ENCODE data around the gene CTRL.
"Not testable (repeated sequence)": the region's sequence is repeated elsewhere in the genome, so short reads cannot be mapped to it uniquely, and the experiment has no call there.

Gene CTRL

DNA sequence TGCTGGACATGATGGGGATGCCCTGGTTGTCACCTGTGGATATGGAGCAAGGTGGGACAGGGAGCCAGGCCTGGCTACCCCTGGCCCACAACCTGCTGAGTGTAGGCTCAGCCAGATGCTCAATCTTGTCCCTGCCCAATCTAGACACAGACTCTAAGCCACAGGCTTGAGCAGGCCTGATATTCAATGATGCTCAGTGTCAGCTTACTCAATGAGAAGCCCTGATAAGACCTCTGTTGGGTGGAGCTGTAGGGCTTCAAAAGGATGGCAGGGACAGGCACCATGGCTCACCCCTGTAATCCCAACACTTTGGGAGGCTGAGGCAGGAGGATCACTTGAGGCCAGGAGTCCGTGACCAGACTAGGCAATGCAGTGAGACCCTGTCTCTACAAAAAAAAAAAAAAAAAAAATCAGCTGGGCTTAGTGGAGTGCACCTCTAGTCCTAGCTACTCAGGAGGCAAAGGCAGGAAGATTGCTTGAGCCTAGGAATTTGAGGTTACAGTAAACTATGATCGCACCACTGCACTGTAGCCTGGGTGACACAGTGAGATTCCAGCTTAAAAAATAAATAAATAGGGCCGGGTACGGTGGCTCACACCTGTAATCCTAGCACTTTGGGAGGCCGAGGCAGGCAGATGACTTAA is 8.9 kb upstream of the CTRL start:
- no peak for DNase-seq

- DNase-seq, result no peak
These were observed 8.1 kb upstream of the CTRL start for GRCh38 chr16:67939507-67940445.

- not testable (repeated sequence) for DNase-seq
These were observed 6.1 kb upstream of the CTRL start for GRCh38 chr16:67937713-67938112.

DNA sequence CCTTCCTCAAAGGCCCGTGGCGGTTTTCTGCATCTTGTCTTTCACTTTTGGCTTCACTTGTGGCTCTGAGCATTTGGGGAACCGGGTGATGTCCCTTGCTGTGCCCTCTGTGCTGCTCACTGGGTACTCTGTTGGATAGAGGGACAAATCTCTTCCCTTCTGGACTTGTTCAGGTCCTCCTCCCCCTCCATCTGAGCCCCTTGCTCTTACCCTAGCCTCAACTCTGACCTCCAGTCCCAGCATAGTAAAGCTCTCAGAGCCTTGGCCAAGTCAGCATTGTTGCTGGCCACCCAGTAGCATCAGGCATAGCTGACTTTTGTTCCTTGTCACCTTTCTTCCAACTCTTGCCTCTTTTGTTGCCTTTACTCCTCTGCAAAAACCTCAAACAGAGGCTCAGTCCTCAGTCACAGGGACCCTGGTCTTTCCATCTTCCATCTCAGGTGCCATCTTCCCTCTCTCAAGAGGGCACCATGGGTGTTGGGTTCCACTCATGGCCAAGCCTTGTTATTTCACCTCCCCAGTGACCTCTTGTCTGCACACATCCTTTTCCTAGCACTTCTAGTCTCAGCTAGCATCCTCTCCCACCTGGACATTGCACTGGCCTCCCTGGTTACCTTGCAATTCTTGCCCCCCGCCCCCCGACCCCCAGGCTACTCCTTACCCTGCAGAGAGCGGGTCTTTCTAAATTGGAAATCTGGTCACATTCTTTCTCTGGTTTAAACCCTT is 5.4 kb upstream of the CTRL start:
- no peak for DNase-seq

DNA sequence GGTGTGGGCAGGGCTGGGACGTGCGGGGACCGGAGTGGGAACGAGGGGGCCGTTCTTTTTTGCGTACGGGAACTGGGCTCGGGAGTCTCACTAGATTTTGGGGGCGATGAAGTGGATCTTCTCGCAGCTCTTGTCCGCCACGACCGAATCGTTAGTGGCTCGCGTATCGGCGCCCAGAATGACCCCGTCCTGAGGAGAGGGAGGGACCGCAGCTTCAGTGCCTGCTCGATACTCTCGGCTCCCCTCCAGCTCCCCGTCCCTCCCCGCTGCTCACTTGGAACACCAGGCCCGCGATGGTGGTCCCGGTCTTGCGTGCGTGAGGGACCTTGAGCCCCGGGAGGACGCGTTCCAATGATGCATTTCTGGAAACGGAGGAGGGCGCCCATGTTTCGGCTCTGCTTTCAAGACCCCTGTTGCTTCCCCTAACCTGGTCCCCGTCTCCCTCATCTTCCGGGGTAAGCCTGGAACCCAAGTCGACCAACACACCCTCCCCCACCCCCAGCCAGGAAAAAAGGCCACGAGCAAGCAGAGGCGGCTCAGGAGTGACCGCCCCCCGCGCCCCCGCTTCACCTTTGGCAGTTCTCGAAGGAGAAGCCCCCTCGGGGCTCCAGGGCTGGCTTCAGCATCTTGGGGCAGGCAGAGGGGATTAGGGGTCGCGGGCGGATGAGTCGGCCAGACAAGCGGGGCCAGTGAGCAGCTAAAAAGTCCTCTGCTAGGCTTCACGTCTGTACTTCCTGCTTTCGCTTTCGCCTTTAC is 4.6 kb upstream of the CTRL start, which contains the start of gene PSMB10:
TSS of gene PSMB10 (minus strand) at position 727 of the 756 bp plus-strand sequence. CDS start at position 626, 101 bp downstream.
- no peak for DNase-seq

DNA sequence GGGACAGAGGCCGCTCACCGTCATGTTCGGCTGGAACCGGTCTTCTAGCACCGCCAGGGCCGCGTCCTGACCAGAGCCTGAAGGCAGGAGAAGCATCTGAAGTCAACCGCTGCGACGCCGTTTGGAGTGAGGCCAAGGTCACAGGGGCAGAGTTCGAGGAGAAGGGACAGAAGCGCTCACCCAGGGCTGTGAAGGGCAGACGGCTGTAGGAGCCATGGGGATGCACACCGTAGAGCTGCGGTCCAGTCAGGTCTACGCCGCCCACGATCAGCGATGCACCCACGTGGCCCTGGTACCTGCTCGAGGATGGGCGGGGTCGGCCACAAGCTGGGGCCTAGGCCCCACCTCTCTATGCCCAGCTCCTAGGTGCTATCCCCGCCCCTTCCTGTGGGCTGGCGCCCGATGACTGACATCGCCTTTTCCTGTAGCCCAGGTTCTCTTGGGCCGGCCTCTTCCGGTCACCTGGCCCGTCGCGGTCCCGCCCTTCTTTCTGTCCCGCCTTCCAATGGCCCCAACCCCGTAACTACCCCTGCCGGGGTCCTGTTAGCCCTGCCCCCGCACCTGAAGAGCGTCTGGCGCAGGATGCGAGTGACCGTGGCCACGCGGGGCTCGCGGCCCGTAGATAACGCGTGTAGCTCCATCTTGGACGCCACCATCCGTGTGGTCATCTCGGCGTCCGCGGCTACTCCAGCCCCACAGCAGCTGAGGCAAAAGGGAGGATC is 3.9 kb upstream of the CTRL start:
- DNase-seq, result peak; percentile 96

GRCh38 chr16:67935101-67935401 is 3.4 kb upstream of the CTRL start:
- DNase-seq, result no peak

- no peak for DNase-seq
These were observed 2.8 kb upstream of the CTRL start for GRCh38 chr16:67934306-67935100.

- no peak for DNase-seq
These were observed 2.1 kb upstream of the CTRL start for GRCh38 chr16:67933805-67934204.

DNA sequence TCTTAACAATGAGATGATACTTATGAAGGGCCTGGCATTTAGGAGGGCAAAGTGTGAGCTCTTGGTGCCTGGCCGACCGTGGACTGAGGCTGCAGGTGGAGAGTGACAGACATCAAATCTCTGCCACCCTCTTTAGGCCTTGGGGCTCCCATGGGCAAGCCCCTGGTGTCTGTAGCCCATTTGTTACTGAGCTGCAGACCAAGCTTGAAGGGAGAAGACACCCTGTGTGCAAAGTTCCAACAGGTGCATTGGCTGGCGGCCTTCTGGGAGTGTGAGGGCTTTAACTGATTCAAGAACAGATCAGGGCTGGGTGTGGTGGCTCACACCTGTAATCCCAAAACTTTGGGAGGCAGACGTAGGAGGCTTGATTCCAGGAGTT is 789 bp upstream of the CTRL start:
- DNase-seq, result no peak

DNA sequence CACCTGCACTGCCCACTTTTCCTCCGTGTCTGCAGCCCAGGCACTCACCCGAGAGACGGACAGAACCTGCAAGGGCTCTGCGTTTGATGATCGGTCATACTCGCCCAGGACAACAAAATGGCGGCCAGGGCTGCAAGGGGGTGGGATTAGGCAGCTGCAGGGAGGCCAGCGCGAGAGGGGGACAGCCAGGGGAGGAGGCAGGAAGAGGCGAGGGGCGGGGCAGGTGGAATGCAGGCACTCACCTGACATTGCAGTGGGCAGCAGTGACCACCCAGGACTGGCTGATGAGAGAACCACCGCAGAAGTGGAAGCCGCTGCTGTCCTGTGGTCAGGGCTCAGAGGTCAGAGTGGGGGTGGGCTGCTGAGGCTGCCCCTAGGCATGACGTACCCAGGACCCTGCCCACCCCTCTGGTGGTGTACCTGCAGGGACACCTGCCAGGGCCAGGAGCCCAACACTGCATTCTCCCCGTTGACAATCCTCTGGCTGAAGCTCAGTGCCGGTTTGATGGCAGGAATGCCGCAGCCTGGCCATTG is 917 bp downstream of the CTRL start:
- no peak for DNase-seq

DNA sequence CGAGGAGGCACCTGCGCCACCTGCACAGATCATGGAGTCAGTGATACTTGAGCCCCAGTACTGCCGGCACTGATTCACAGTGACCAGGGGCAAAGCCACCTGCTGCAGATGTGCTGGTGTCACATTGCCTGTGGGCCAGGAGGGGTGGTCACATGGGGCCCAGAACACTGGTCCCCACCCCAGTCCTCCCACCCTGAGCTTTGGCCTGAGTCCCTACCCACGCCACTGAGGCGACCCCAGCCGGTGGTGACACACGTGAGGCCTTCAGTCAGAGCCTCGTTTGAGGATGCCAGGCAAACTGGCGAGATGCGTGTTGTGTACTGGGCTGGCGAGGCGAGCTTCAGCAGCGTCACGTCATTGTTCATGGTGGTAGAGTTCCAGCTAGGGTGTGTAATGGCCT is 1.5 kb downstream of the CTRL start:
- DNase-seq, result no peak

GRCh38 chr16:67928561-67929364 is 2.9 kb downstream of the CTRL start:
- peak; percentile 69 for DNase-seq

DNA sequence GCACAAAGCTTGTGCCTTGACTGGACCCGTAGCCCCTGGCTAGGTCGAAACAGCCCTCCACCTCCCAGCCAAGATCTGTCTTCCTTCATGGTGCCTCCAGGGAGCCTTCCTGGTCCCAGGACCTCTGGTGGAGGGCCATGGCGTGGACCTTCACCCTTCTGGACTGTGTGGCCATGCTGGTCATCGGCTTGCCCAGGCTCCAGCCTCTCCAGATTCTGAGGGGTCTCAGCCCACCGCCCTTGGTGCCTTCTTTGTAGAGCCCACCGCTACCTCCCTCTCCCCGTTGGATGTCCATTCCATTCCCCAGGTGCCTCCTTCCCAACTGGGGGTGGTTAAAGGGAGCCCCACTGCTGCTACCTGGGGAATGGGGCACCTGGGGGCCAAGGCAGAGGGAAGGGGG is 3.5 kb downstream of the CTRL start:
- no peak for DNase-seq

DNA sequence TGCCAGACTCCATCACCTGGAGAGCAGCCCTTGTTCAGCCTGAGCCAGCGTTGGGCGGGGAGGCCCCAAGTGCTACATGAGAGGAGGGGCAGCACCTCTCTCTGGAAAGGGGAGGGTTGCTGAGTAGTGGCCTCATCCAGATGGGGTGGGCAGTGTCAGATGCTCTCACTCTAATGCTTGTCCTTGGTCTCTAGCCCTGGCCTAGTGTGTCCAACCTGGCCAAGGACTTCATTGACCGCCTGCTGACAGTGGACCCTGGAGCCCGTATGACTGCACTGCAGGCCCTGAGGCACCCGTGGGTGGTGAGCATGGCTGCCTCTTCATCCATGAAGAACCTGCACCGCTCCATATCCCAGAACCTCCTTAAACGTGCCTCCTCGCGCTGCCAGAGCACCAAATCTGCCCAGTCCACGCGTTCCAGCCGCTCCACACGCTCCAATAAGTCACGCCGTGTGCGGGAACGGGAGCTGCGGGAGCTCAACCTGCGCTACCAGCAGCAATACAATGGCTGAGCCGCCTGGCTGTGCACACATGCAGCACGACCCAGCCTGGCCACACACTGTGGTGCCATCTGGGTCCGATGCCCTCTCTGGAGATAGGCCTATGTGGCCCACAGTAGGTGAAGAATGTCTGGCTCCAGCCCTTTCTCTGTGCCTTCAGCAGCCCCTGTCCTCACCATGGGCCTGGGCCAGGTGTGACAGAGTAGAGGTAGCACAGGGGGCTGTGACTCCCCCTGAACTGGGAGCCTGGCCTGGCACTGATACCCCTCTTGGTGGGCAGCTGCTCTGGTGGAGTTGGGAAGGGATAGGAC is 4.3 kb downstream of the CTRL start:
- no peak for DNase-seq

DNA sequence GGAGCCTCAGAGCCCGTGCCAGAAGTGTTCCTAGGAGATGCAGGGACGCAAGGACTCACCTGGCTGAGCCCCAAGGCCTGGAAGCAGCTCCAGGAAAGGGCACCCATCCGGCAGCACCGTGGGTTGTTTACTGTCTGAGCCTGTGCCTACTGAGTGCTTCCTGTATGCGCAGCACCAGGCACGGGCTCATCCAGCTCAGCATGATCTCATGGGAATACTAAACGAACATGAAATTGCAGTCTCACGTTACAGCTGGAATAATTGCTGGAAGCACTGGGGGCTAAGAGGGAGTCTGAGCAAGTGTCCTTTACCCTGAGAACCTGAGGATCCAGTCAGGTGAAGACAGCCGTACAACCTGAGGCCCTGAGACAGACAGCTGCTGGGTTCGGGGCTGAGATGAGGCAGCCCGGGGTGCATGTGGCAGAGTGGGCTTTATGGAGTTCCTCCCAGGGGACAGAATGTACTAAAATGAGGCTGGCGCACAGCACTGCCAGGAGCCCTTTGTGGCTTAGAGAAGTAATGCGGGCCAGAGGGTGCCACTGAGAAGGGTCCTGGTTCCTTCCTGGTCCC is 5.4 kb downstream of the CTRL start:
- DNase-seq, result peak; percentile 96

GRCh38 chr16:67924140-67924906 is 7.3 kb downstream of the CTRL start:
- DNase-seq, result no peak
